IMR-90 (cell line): ENCODE measurements around the gene RPS29. TPM values are rescaled to one million over a fixed set of nuclear protein-coding genes. Genes with fewer than 3 reads are reported as not detected.

Experiments used
- ATAC-seq: fragments of 200-7000 bp; cut with Tn5 transposase; 2 replicates; pipeline ENCODE4 v1.9.1; 2020; ENCODE audit warnings: low read depth, mild to moderate bottlenecking, moderate library complexity
- BruUV-seq: library from RNA; stranded (reverse); fragments of 400-500 nt; replicated peaks from 2 replicates; lab custom pipeline; 2021; lab: Mats Ljungman, UMichigan
- CTCF ChIA-PET: fragments of 300-600 bp; formaldehyde crosslinking; extraction: SDS; loops from one replicate; lab custom pipeline; 2021; ENCODE audit warnings: antibody characterized with exemption; lab: Yijun Ruan, JAX
- POLR2A ChIA-PET: fragments of 300-600 bp; sonication (Branson Sonifier 250); formaldehyde crosslinking; loops from one replicate; lab custom pipeline; 2022; ENCODE audit warnings: antibody characterized with exemption; ENCODE audit not compliant: unreplicated experiment; lab: Charles Lee
- DNase-seq: peaks from one replicate; pipeline ENCODE4 v3.0.0; 2013
- H2AFZ ChIP-seq: replicated peaks from 2 replicates; pipeline ENCODE3; 2013; ENCODE audit warnings: low read length, mild to moderate bottlenecking; ENCODE audit not compliant: poor library complexity
- H2AK5ac ChIP-seq: 2 replicates; pipeline ENCODE4 v1.6.1; 2013; ENCODE audit warnings: low read depth, low read length, inconsistent platforms
- H2AK9ac ChIP-seq: replicated peaks from 2 replicates; pipeline ENCODE3; 2013; ENCODE audit warnings: mild to moderate bottlenecking, low read depth, low read length, moderate library complexity; ENCODE audit not compliant: poor library complexity
- H2BK120ac ChIP-seq: 2 replicates; pipeline ENCODE4 v1.6.1; 2013; ENCODE audit warnings: low read depth, low read length, inconsistent platforms
- H2BK15ac ChIP-seq: 3 replicates; pipeline ENCODE4 v1.6.1; 2013; ENCODE audit warnings: low read depth, low read length, inconsistent platforms
- H2BK20ac ChIP-seq: 2 replicates; pipeline ENCODE4 v1.6.1; 2013; ENCODE audit warnings: low read depth, mild to moderate bottlenecking, inconsistent platforms, low read length, moderate library complexity
- H2BK5ac ChIP-seq: 2 replicates; pipeline ENCODE4 v1.6.1; 2013; ENCODE audit warnings: mild to moderate bottlenecking, low read depth, low read length, inconsistent platforms; ENCODE audit not compliant: poor library complexity, severe bottlenecking
- H3K14ac ChIP-seq: replicated peaks from 2 replicates; pipeline ENCODE4 v1.6.1; 2013; ENCODE audit warnings: low read depth, low read length, inconsistent platforms
- H3K18ac ChIP-seq: 2 replicates; pipeline ENCODE4 v1.6.1; 2013; ENCODE audit warnings: low read depth, low read length, control low read depth
- H3K23ac ChIP-seq: 2 replicates; pipeline ENCODE4 v1.6.1; 2013; ENCODE audit warnings: low read depth, low read length, inconsistent platforms
- H3K27ac ChIP-seq: 2 replicates; pipeline ENCODE4 v1.5.1; 2013; ENCODE audit warnings: mild to moderate bottlenecking, control low read depth, low read length; ENCODE audit not compliant: insufficient read depth
- H3K27me3 ChIP-seq: 2 replicates; pipeline ENCODE4 v1.6.1; 2013; ENCODE audit warnings: low read length; ENCODE audit not compliant: control insufficient read depth, insufficient read depth
- H3K36me3 ChIP-seq: 2 replicates; pipeline ENCODE4 v1.6.1; 2013; ENCODE audit warnings: low read length, mixed read lengths; ENCODE audit not compliant: control insufficient read depth, insufficient read depth
- H3K4ac ChIP-seq: 2 replicates; pipeline ENCODE4 v1.6.1; 2013; ENCODE audit warnings: low read depth, low read length, inconsistent platforms
- H3K4me1 ChIP-seq: 2 replicates; pipeline ENCODE4 v1.6.1; 2013; ENCODE audit warnings: low read length, mixed read lengths; ENCODE audit not compliant: control insufficient read depth, insufficient read depth
- H3K4me2 ChIP-seq: 2 replicates; pipeline ENCODE4 v1.6.1; 2013; ENCODE audit warnings: low read depth, mild to moderate bottlenecking, control low read depth, low read length, moderate library complexity
- H3K4me3 ChIP-seq: 2 replicates; pipeline ENCODE4 v1.5.1; 2013; ENCODE audit warnings: low read depth, mild to moderate bottlenecking, control low read depth, low read length, moderate library complexity; ENCODE audit not compliant: insufficient read depth
- H3K56ac ChIP-seq: 2 replicates; pipeline ENCODE4 v1.6.1; 2013; ENCODE audit warnings: low read length, inconsistent platforms; ENCODE audit not compliant: insufficient read depth; ENCODE audit errors: extremely low read depth
- H3K79me1 ChIP-seq, 2 experiments: 2 replicates each; pipeline ENCODE4 v1.6.1; 2013; ENCODE audit warnings: low read length in 2 of 2, inconsistent platforms in 1 of 2, low read depth in 1 of 2
- H3K9ac ChIP-seq: 2 replicates; pipeline ENCODE4 v1.6.1; 2013; ENCODE audit warnings: low read depth, low read length, control low read depth
- H3K9me1 ChIP-seq: 2 replicates; pipeline ENCODE4 v1.6.1; 2013; ENCODE audit warnings: low read length, inconsistent platforms; ENCODE audit not compliant: insufficient read depth
- H3K9me3 ChIP-seq: 2 replicates; pipeline ENCODE4 v1.6.1; 2013; ENCODE audit warnings: low read length; ENCODE audit not compliant: control insufficient read depth, insufficient read depth
- H4K20me1 ChIP-seq: 2 replicates; pipeline ENCODE4 v1.6.1; 2013; ENCODE audit warnings: low read length, inconsistent platforms; ENCODE audit not compliant: insufficient read depth
- H4K5ac ChIP-seq: 2 replicates; pipeline ENCODE4 v1.6.1; 2013; ENCODE audit warnings: mild to moderate bottlenecking, low read depth, low read length, control low read depth
- H4K8ac ChIP-seq, 2 experiments: 2 replicates each; pipeline ENCODE4 v1.6.1; 2013; ENCODE audit warnings: low read depth in 2 of 2, low read length in 2 of 2, control low read depth in 1 of 2, inconsistent platforms in 1 of 2
- H4K91ac ChIP-seq: 2 replicates; pipeline ENCODE4 v1.6.1; 2013; ENCODE audit warnings: low read depth, low read length, inconsistent platforms; ENCODE audit not compliant: insufficient read depth
- BHLHE40 ChIP-seq: fragments of 150-350 bp; IDR thresholded peaks from 2 replicates; pipeline ENCODE4 v1.6.1; 2016; ENCODE audit warnings: mild to moderate bottlenecking, low read depth, low read length
- CEBPB ChIP-seq: IDR thresholded peaks from 2 replicates; pipeline ENCODE4 v1.6.1; 2012; ENCODE audit warnings: low read depth, low read length, improper control_type of control experiment
- CHD1 ChIP-seq: IDR thresholded peaks from 2 replicates; pipeline ENCODE4 v1.6.1; 2012; ENCODE audit warnings: low read depth, low read length, improper control_type of control experiment
- FOS ChIP-seq: fragments of 150-350 bp; IDR thresholded peaks from 2 replicates; pipeline ENCODE4 v1.6.1; 2016; ENCODE audit warnings: low read depth, low read length
- MAFK ChIP-seq: IDR thresholded peaks from 2 replicates; pipeline ENCODE4 v1.6.1; 2012; ENCODE audit warnings: low read depth, low read length, improper control_type of control experiment
- MAZ ChIP-seq: IDR thresholded peaks from 2 replicates; pipeline ENCODE4 v1.6.1; 2012; ENCODE audit warnings: low read depth, mild to moderate bottlenecking, low read length, improper control_type of control experiment, moderate library complexity, borderline replicate concordance
- MXI1 ChIP-seq: IDR thresholded peaks from 2 replicates; pipeline ENCODE4 v1.6.1; 2012; ENCODE audit warnings: low read depth, mild to moderate bottlenecking, low read length, moderate library complexity, borderline replicate concordance
- NFE2L2 ChIP-seq: fragments of 150-350 bp; IDR thresholded peaks from 2 replicates; pipeline ENCODE4 v1.6.1; 2016; ENCODE audit warnings: low read depth, mild to moderate bottlenecking, low read length
- RAD21 ChIP-seq: IDR thresholded peaks from 2 replicates; pipeline ENCODE4 v1.6.1; 2012; ENCODE audit warnings: low read length, improper control_type of control experiment
- RCOR1 ChIP-seq: IDR thresholded peaks from 2 replicates; pipeline ENCODE4 v1.6.1; 2012; ENCODE audit warnings: mild to moderate bottlenecking, low read length, improper control_type of control experiment; ENCODE audit not compliant: insufficient replicate concordance
- RFX5 ChIP-seq: IDR thresholded peaks from 2 replicates; pipeline ENCODE4 v1.8.0; 2012; ENCODE audit warnings: low read depth, mild to moderate bottlenecking, low read length, moderate library complexity
- SMC3 ChIP-seq: fragments of 150-350 bp; IDR thresholded peaks from 2 replicates; pipeline ENCODE4 v1.6.1; 2016; ENCODE audit warnings: low read depth, mild to moderate bottlenecking, antibody characterized with exemption, low read length, moderate library complexity
- USF2 ChIP-seq: fragments of 150-350 bp; IDR thresholded peaks from 2 replicates; pipeline ENCODE4 v1.6.1; 2017; ENCODE audit warnings: mild to moderate bottlenecking, antibody characterized with exemption, low read length, low read depth
- WGBS, 2 experiments: methylation state at CpG; one replicate each; pipeline versions ENCODE4 v1.1.5 to v1.1.7; 2013; ENCODE audit warnings: missing lambda C conversion rate in 2 of 2; ENCODE audit not compliant: insufficient read length in 1 of 2; ENCODE audit errors: extremely low coverage in 2 of 2; 5-methylcytosine and 5-hydroxymethylcytosine counted together
- dilution Hi-C: fragments of 300-500 bp; cut with HindIII; formaldehyde crosslinking; loops from one replicate; pipeline ENCODE4 v1.14.3; 2018; ENCODE audit warnings: low sequenced_read_pairs; ENCODE audit not compliant: unreplicated experiment
- in situ Hi-C: fragments of 300-500 bp; cut with MboI; formaldehyde crosslinking; loops from 3 replicates; pipeline ENCODE4 v1.14.3; 2019; ENCODE audit warnings: low sequenced_read_pairs, inconsistent platforms, mixed read lengths
- intact Hi-C: fragments of 100-400 bp; cut with micrococcal nuclease; formaldehyde crosslinking; loops from 2 replicates; pipeline ENCODE4 v1.10.0; 2022
- polyA plus RNA-seq, 3 experiments: library from polyadenylated mRNA; depleted of rRNA; stranded (reverse); fragments of >200 nt; gene quantifications; 2 replicates each; pipeline ENCODE4 v1.2.3, GENCODE V29; 2012; ENCODE audit warnings: low replicate concordance in 1 of 3
- total RNA-seq: library from RNA; depleted of rRNA; stranded (reverse); fragments of >200 nt; gene quantifications from 2 replicates; pipeline ENCODE4 v1.2.3, GENCODE V29; 2012

Gene RPS29
- total and polyA plus RNA-seq, 2 of the 4 experiments (the other 2 are of a cell fraction), result 318 to 10,393 TPM

- Histone ChIP-seq H2BK15ac (no peak within 1 kb of the TSS; the same call in 2 of the 3 replicates), H4K5ac (peak within 1 kb of the TSS; percentile 56), H2BK120ac (peak within 1 kb of the TSS; percentile 88), H4K20me1 (peaks cover 17% of the 10 kb centered on the region), H3K4ac (peak within 1 kb of the TSS; percentile 96), H2BK20ac (no peak within 1 kb of the TSS), H3K36me3 (peaks cover 6% of the 10 kb centered on the region; the same call in 1 of the 2 replicates), H3K18ac (peak within 1 kb of the TSS; percentile 32), H3K9me1 (peaks cover 3% of the 10 kb centered on the region; the same call in 1 of the 2 replicates), H2AK9ac (peak within 1 kb of the TSS; percentile 87), H3K4me3 (peak within 1 kb of the TSS; percentile 82), H3K9ac (peak within 1 kb of the TSS; percentile 82), H2AK5ac (peak within 1 kb of the TSS; percentile 90; the same call in 1 of the 2 replicates), H3K23ac (peak within 1 kb of the TSS; percentile 99; the same call in 1 of the 2 replicates), H3K4me2 (peak within 1 kb of the TSS; percentile 92), H3K14ac (peak within 1 kb of the TSS; percentile 95), H3K27ac (peak within 1 kb of the TSS; percentile 92), H4K8ac (peak within 1 kb of the TSS; percentile 73 to 95), H2AFZ (peak within 1 kb of the TSS; percentile 99), H4K91ac (peak within 1 kb of the TSS; percentile 89), H3K79me1 (peaks cover 11 to 49% of the 10 kb centered on the region in 2 experiments), H3K9me3 (no peaks in the 10 kb centered on the region), H3K4me1 (no peaks in the 10 kb centered on the region), H3K27me3 (no peaks in the 10 kb centered on the region), H3K56ac (peak within 1 kb of the TSS; percentile 87), H2BK5ac (peak within 1 kb of the TSS; percentile 93)
- ATAC-seq (peak; percentile 44), DNase-seq (peak; percentile 76)
- in situ Hi-C loops, result loop anchor here (5.0 kb wide), 1 partner anchor 133 kb away; the partner anchor contains the start of gene KLHDC2
- intact Hi-C loops, result loop anchor here (1.0 to 5.0 kb wide), 5 partner anchors 58 to 218 kb away; partner anchors contain the start of genes KLHDC1 and NEMF
- no TSS peak for BruUV-seq
- ChIA-PET CTCF (interaction anchor here (0.6 to 1.4 kb wide), 6 partner anchors 14 to 470 kb away, joined by 3 to 5 read pairs (median 4); partner anchors contain the start of genes MGAT2, NEMF and RPL36AL), POLR2A (interaction anchor here (0.7 to 1.7 kb wide), 2 partner anchors 134 to 135 kb away, joined by 5 to 9 read pairs; no protein-coding TSS in a partner anchor)
- TF ChIP-seq MAFK, result no peak
- TF ChIP-seq NFE2L2, result no peak
- no peak for TF ChIP-seq RFX5
- no peak for TF ChIP-seq FOS
- no peak for TF ChIP-seq SMC3
- peak; percentile 31; the same call in 1 of the 2 replicates for TF ChIP-seq BHLHE40
- no peak; the same call in 1 of the 2 replicates for TF ChIP-seq CHD1
- no peak for TF ChIP-seq RAD21
- TF ChIP-seq MXI1, result peak; percentile 88; the same call in 1 of the 2 replicates
- no peak for TF ChIP-seq RCOR1
- no peak for TF ChIP-seq MAZ
- TF ChIP-seq USF2, result 0 out of 2 replicates have a peak, but pooled peaks have one; percentile 0
- no peak for TF ChIP-seq CEBPB
- dilution Hi-C loops, result no loop called here
- 1% methylated on average over 38 of the region's 80 CpGs; no CpG with 5 or more reads in 1 of the 2 experiments for whole genome bisulfite sequencing, 2 experiments
These were observed 48.6 kb upstream of the RPS29 start, which contains the start of gene DNAAF2 for GRCh38 chr14:49634547-49635334. Gene DNAAF2 (minus strand): TSS chr14:49635244. CDS start chr14:49635149, 95 bp downstream.
